Middle frontal gyrus (tissue), 1 donor: ENCODE data around the gene UBE2G1.
A peak's percentile ranks its signal among the peaks of the same experiment; 100 is the strongest.

Experiments used
- DNase-seq: peaks from one replicate; pipeline ENCODE4 v3.0.0-alpha.2; 2015; ENCODE audit warnings: low spot score; ENCODE audit errors: extremely low spot score

UBE2G1 gene

GRCh38 chr17:4250887-4251286, 115.6 kb downstream of the UBE2G1 start:
- no peak for DNase-seq

- no peak for DNase-seq
Observed at GRCh38 chr17:4249452-4250029, 116.9 kb downstream of the UBE2G1 start.

DNA sequence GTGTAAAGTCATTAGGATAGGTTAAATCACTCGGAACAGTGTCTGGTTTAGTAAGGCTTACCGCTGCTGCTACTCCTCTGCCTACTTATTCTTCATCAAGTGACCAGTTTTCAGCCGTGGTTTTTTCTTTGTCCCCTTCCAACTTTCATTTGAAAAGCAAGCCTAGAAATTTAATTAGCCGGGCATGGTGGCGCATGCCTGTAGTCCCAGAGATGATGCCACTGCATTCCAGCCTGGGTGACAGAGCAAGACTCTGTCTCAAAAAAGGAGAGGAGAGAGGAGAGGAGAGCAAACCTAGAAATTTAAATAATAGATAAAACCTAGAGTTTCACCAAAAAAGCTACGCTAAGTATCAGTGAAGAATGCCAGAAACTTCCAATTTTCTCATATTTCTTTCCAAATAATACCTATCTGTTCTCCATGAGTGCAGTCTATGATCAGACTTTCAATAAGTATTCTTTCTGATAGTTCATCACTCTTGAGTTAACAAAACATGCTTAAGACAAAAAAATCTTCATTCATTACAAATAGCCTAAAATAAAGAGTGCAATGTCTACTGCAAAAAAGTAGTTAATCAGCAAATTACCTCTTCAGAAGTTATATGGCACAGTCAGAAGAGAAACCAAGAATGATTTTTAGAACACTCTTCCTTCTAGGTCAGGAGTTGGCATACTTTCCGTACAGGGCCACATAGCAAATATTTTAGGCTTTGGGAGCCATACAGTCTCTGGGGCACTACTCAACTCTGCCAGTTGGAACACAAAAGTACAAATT, 117.8 kb downstream of the UBE2G1 start:
- DNase-seq, result no peak

- no peak for DNase-seq
Observed at GRCh38 chr17:4247971-4248388, 118.5 kb downstream of the UBE2G1 start.

DNA sequence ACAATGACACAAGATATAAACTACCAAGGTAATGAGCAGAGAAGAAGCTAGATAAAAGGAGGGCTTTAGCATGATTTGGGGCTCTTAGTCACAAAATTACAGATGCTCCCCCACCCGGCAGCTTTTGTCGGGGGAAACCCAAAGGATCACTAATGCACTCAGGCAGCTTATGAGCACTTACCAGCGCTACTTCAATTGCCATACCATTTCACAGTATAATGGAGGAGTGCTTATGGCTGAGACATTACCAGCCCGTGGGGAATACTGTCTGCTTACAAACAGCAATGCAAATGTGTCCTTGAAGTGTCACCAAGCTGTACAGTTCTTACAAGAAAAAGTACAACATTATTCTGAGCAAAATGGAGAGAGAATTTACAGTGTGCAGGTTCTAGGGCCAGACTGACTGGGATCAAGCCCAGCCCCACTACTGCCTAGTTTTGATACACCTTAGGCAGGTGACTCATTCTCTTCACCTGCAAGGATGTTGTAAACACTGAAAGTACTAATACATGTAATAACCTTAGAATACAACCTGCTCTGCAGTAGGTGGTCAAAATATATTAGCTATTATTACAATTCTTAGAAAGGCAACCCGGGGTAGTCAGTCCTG, 119.0 kb downstream of the UBE2G1 start:
- DNase-seq, result no peak

DNA sequence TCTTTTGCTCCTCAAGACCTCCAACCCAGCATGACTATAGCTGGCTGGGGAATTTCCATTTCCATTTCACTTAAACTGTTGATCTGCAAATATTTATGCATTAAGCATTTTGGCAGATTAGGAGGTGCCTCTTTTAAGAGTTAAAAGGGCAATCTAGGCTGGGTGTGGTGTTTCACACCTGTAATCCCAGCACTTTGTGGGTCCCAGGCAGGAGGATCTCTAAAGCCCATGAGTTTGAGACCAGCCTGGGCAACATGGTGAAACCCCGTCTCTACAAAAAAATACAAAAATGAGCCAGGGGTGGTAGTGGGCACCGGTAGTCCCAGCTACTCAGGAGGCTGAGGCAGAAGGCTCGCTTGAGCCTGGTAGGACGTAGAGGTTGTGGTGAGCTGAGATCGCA, 119.8 kb downstream of the UBE2G1 start:
- DNase-seq, result no peak

- no peak for DNase-seq
Observed at GRCh38 chr17:4241535-4241934, 124.9 kb downstream of the UBE2G1 start.

DNA sequence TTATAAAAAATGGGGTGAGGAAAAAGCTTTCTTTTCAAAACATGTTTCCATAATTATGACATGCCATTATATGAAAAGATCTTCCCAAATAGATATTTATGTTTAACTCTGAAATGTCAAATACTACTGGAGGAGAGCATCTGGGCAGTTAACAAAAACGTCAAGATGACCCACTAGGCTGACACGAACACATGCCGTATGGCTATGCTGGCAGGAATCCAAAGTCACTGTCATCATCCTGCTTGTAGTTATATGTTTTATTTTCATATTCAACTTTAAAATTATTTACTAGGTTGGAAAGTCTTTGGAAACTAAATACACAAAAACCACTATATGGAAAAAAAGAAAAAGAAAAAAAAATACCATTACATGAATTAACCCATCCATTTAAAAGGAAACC, 130.0 kb downstream of the UBE2G1 start:
- no peak for DNase-seq

- DNase-seq, result no peak
Observed at GRCh38 chr17:4235372-4236279, 130.8 kb downstream of the UBE2G1 start.

DNA sequence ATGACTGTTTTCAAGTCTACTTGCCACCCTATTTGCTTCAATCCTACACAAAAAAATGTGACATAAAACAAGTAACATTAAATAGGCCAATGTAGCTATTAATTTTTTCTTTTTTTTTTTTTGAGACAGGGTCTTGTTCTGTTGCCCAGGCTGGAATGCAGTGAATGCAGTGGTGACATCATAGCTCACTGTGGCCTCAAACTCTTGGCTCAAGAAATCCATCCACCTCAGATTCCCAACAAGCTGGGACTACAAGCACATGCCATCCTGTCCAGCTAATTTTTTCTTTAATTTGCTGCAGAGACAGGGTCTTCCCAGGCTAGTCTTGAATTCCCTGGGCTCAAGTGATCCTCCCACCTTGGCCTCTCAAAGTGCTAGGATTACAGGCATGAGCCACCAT, 132.1 kb downstream of the UBE2G1 start:
- DNase-seq, result no peak

GRCh38 chr17:4233668-4234258, 132.7 kb downstream of the UBE2G1 start:
- no peak for DNase-seq

DNA sequence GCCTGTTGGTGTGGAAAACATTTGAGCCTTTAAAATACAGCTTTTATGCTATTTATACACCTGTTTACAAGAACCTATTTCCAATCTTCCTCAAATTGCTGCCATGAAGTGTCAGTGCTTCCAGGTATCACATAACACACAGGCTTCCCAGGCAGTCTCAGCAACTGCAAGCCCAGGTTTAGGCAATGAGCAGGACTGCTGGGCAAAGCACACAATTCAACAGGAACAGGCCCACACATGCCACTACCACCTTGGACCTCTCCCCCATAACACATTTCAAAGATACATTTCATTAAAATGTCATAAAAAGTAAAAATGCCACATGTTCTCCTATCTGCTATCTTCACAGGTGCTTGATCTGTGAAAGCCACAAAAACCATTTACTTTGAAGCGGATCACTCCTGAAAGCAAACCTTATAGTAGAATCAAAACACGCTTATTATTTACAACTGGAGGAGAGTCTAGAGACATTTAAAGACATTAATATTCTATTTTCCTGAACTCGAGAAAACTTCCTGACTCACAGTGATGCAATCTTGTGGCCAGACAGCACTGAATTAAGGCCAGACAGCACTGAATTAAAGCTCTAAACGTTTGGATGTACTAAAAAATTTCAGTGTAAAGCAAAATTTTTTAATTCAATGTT, 134.2 kb downstream of the UBE2G1 start:
- DNase-seq, result no peak

GRCh38 chr17:4229627-4230541, 136.6 kb downstream of the UBE2G1 start:
- DNase-seq, result peak; percentile 44

DNA sequence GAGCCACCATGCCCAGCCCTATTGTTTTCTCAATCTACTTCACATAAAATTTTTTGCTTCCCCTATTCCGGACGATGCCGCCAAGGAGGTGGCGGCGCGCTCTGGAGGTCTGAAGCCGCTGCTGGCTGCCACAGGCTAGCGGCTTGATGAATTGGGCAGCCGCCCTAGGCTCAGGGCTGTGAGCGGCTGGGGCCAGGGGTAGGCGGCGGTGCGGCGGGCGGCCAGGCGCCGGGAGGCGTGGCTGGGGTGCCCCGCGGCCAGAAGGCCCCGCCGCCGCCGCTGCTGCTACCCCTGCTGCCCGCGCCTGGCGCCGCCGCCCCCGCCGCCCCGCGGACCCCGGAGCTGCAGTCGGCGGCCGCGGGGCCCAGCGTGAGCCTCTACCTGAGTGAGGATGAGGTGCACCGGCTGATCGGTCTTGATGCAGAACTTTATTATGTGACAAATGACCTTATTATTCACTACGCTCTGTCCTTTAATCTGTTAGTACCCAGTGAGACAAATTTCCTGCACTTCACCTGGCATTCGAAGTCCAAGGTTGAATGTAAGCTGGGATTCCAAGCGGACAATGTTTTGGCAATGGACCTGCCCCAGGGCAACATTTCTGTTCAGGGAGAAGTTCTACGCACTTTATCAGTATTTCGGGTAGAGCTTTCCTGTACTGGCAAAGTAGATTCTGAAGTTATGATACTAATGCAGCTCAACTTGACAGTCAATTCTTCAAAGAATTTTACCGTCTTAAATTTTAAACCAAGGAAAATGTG, 144.4 kb downstream of the UBE2G1 start:
- DNase-seq, result no peak

- DNase-seq, result no peak
Observed at GRCh38 chr17:4221163-4221562, 145.3 kb downstream of the UBE2G1 start.

DNA sequence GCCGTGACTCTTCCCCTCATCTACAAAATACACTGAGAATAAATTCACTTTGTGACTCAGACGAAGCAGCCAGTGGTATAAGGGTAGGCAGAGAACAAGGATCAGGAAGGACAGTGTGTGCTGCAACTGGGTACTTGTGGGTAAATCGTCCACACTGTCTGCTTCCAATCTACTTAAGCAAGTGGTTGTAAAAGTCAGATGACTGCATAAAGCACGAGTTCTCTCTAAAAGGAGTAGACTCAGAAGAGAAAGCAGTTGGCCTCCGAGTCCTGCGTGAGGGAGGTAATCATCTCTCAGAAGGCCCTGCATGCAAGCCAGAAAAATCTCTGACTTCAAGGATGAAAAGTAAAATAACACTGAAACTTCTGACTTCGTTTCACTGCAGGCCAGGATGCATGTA, 145.8 kb downstream of the UBE2G1 start:
- DNase-seq, result no peak
